Measurements from ENCODE around the gene ALK. TPM values are rescaled to one million over a fixed set of nuclear protein-coding genes. Genes with fewer than 3 reads are reported as not detected.

Gene ALK
- total RNA-seq, 1 experiment from 2014 or later: 14.7 TPM

DNA sequence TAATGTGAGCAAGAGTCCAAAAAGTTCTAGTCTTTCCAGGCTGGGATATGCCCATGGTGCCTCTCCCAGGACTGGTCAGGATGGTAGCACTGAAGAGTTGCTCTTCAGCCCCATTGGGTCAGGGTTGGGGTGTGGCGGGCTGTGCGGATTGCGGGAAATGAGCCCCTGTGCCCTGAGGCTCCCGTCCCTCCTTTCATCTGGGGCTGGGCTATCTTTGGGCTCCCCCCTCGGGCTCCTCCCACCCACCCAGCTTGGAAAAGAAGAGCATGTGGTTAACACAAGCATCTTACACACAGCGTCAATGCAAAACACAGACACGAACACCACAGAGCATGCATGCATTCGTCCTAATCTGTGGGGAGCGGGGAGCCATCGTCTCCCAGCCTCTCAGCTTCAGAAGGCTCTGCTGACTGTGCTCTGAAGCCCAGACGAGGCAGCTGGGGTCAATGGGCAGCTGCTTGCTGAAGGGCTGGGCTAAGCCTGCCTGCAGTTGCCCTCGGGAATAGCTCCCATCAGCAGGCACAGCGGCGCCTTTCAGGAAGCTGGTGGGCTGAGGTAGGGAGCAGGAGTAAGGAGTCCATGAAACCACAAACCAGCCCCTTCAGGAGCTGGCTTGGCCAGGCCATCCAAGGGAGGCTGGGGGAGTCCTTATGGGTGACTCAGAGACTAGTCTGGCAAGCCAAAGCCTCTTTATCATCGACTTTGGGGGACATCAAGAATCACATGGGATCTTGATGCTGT is 693.3 kb downstream of the ALK start:
- CTCF ChIA-PET: no interaction called here
- intact Hi-C loops (cut with micrococcal nuclease; ENCODE audit: unreplicated experiment): no loop called here
- Histone ChIP-seq H3K27me3 (replicated peaks; ENCODE audit: insufficient read depth, low read depth, low read length, poor library complexity) (no peaks in the 10 kb centered on the region), H3K36me3 (ENCODE audit: insufficient read depth, low read length, poor library complexity, severe bottlenecking) (no peaks in the 10 kb centered on the region), H3K27ac (ENCODE audit: low read depth, low read length, poor library complexity, severe bottlenecking) (no peak overlapping the region), H3K4me3 (ENCODE audit: low read depth, low read length, poor library complexity, severe bottlenecking) (no peak overlapping the region), H3K4me1 (ENCODE audit: insufficient read depth, low read length, poor library complexity, severe bottlenecking) (peaks cover 9% of the 10 kb centered on the region), H3K9me3 (ENCODE audit: low read depth, low read length, poor library complexity, severe bottlenecking) (no peaks in the 10 kb centered on the region)
- TF ChIP-seq, protein P1, sequence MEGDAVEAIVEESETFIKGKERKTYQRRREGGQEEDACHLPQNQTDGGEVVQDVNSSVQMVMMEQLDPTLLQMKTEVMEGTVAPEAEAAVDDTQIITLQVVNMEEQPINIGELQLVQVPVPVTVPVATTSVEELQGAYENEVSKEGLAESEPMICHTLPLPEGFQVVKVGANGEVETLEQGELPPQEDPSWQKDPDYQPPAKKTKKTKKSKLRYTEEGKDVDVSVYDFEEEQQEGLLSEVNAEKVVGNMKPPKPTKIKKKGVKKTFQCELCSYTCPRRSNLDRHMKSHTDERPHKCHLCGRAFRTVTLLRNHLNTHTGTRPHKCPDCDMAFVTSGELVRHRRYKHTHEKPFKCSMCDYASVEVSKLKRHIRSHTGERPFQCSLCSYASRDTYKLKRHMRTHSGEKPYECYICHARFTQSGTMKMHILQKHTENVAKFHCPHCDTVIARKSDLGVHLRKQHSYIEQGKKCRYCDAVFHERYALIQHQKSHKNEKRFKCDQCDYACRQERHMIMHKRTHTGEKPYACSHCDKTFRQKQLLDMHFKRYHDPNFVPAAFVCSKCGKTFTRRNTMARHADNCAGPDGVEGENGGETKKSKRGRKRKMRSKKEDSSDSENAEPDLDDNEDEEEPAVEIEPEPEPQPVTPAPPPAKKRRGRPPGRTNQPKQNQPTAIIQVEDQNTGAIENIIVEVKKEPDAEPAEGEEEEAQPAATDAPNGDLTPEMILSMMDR (conservative IDR thresholded peaks at IDR 0.05; ENCODE audit: low read depth, low read length): no peak
- no peak for TF ChIP-seq EZH2 (IDR thresholded peaks at IDR 0.05; ENCODE audit: borderline replicate concordance, low read depth, low read length, poor library complexity, severe bottlenecking)
- no TSS peak for BruUV-seq (replicated peaks)
- POLR2A ChIA-PET (ENCODE audit: low non-redundant PET): interaction anchor here (0.7 kb wide), 1 partner anchor 1517 kb away, joined by 4 read pairs; no protein-coding TSS in a partner anchor
- no peak for DNase-seq (ENCODE audit: low spot score)

GRCh38 chr2:29226808-29227207 is 694.6 kb downstream of the ALK start:
- Histone ChIP-seq H3K9me3 (ENCODE audit: low read depth, low read length, poor library complexity, severe bottlenecking) (no peaks in the 10 kb centered on the region), H3K4me1 (ENCODE audit: insufficient read depth, low read length, poor library complexity, severe bottlenecking) (peaks cover 9% of the 10 kb centered on the region), H3K27ac (ENCODE audit: low read depth, low read length, poor library complexity, severe bottlenecking) (no peak overlapping the region), H3K36me3 (ENCODE audit: insufficient read depth, low read length, poor library complexity, severe bottlenecking) (no peaks in the 10 kb centered on the region), H3K4me3 (ENCODE audit: low read depth, low read length, poor library complexity, severe bottlenecking) (no peak overlapping the region), H3K27me3 (replicated peaks; ENCODE audit: insufficient read depth, low read depth, low read length, poor library complexity) (no peaks in the 10 kb centered on the region)
- TF ChIP-seq EZH2 (IDR thresholded peaks at IDR 0.05; ENCODE audit: borderline replicate concordance, low read depth, low read length, poor library complexity, severe bottlenecking): no peak
- TF ChIP-seq, protein P1 (conservative IDR thresholded peaks at IDR 0.05; ENCODE audit: low read depth, low read length): no peak
- intact Hi-C loops (cut with micrococcal nuclease; ENCODE audit: unreplicated experiment): no loop called here
- no peak for DNase-seq (ENCODE audit: low spot score)
- no TSS peak for BruUV-seq (replicated peaks)
- ChIA-PET POLR2A (ENCODE audit: low non-redundant PET) (no interaction called here), CTCF (no interaction called here)

GRCh38 chr2:29226375-29226774 is 695.0 kb downstream of the ALK start:
- no peak for DNase-seq (ENCODE audit: low spot score)
- Histone ChIP-seq H3K27ac (ENCODE audit: low read depth, low read length, poor library complexity, severe bottlenecking) (no peak overlapping the region), H3K27me3 (replicated peaks; ENCODE audit: insufficient read depth, low read depth, low read length, poor library complexity) (no peaks in the 10 kb centered on the region), H3K9me3 (ENCODE audit: low read depth, low read length, poor library complexity, severe bottlenecking) (no peaks in the 10 kb centered on the region), H3K4me1 (ENCODE audit: insufficient read depth, low read length, poor library complexity, severe bottlenecking) (peaks cover 9% of the 10 kb centered on the region), H3K4me3 (ENCODE audit: low read depth, low read length, poor library complexity, severe bottlenecking) (no peak overlapping the region), H3K36me3 (ENCODE audit: insufficient read depth, low read length, poor library complexity, severe bottlenecking) (no peaks in the 10 kb centered on the region)
- TF ChIP-seq, protein P1 (conservative IDR thresholded peaks at IDR 0.05; ENCODE audit: low read depth, low read length): no peak
- no peak for TF ChIP-seq EZH2 (IDR thresholded peaks at IDR 0.05; ENCODE audit: borderline replicate concordance, low read depth, low read length, poor library complexity, severe bottlenecking)
- POLR2A ChIA-PET (ENCODE audit: low non-redundant PET): no interaction called here
- no TSS peak for BruUV-seq (replicated peaks)
- intact Hi-C loops (cut with micrococcal nuclease; ENCODE audit: unreplicated experiment): no loop called here
- CTCF ChIA-PET: interaction anchor here (0.7 kb wide), 1 partner anchor 12 kb away, joined by 17 read pairs; no protein-coding TSS in a partner anchor

Measured in A673 (cell line).